Gastrocnemius medialis (tissue), 4 donors: Measurements from ENCODE around the gene DNAH17.

Experiments used
- POLR2A ChIP-seq, 2 donors: fragments of 450-650 bp; IDR thresholded peaks; one replicate each; pipeline ENCODE4 v1.6.1; 2017; ENCODE audit warnings: antibody characterized with exemption in 2 of 2, mild to moderate bottlenecking in 2 of 2, moderate library complexity in 2 of 2
- TF ChIP-seq, protein P1 (sequence below), 5 experiments: fragments of 450-650 bp in 3 of 5; fragments of 200-600 bp in 2 of 5; sonication (generic) in 2 of 5; IDR thresholded peaks in 4 of 5; conservative IDR thresholded peaks in 1 of 5; 1 replicate in 4 of 5; 2 replicates in 1 of 5; pipeline ENCODE4 v1.5.1; 2016 to 2019; ENCODE audit warnings: antibody characterized with exemption in 5 of 5, mild to moderate bottlenecking in 3 of 5, moderate library complexity in 3 of 5

DNA sequence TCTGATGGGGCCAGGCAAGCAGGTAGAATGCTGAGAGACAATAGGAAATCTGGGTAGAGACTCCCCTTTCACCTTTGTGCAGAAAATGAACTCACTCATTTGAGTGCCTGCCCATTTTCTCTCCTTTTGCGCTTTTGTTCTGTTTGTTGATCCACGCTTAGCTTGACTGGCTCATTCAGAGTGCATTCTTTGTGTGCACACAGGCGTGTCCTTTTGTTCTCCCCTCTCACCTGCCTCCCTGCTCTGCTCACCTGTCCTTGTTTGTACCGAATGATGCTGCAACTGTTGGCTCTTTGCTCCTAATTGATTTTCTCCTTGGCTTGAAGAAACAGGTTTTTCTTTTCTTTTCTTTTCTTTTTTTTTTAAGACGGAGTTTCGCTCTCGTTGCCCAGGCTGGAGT lies 183.0 kb downstream of the DNAH17 start:
- TF ChIP-seq, protein P1, sequence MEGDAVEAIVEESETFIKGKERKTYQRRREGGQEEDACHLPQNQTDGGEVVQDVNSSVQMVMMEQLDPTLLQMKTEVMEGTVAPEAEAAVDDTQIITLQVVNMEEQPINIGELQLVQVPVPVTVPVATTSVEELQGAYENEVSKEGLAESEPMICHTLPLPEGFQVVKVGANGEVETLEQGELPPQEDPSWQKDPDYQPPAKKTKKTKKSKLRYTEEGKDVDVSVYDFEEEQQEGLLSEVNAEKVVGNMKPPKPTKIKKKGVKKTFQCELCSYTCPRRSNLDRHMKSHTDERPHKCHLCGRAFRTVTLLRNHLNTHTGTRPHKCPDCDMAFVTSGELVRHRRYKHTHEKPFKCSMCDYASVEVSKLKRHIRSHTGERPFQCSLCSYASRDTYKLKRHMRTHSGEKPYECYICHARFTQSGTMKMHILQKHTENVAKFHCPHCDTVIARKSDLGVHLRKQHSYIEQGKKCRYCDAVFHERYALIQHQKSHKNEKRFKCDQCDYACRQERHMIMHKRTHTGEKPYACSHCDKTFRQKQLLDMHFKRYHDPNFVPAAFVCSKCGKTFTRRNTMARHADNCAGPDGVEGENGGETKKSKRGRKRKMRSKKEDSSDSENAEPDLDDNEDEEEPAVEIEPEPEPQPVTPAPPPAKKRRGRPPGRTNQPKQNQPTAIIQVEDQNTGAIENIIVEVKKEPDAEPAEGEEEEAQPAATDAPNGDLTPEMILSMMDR (IDR thresholded peaks at IDR 0.05 in 4 of 5, conservative IDR thresholded peaks at IDR 0.05 in 1 of 5) = no peak
- no peak for TF ChIP-seq POLR2A (IDR thresholded peaks at IDR 0.05)
